Keratinocyte (primary cell): ENCODE results near the gene SERTM1.

Source experiments
- CTCF ChIP-seq, 3 experiments: IDR thresholded peaks in 1 of 3; conservative IDR thresholded peaks in 1 of 3; optimal IDR thresholded peaks in 1 of 3; 2 replicates in 2 of 3; 3 replicates in 1 of 3; pipeline versions ENCODE3 to v1.5.1; 2011; ENCODE audit warnings: low read length in 3 of 3, mild to moderate bottlenecking in 3 of 3, moderate library complexity in 2 of 3, control low read depth in 1 of 3, inconsistent platforms in 1 of 3; ENCODE audit not compliant: insufficient read depth in 2 of 3; ENCODE audit errors: extremely low read depth in 1 of 3
- EZH2 ChIP-seq: IDR thresholded peaks from one replicate; pipeline ENCODE4 v1.6.1; 2012; ENCODE audit warnings: inconsistent platforms, mild to moderate bottlenecking, low read length, moderate library complexity

- TF ChIP-seq CTCF (optimal IDR thresholded peaks at IDR 0.05 in 1 of 3, IDR thresholded peaks at IDR 0.05 in 1 of 3, conservative IDR thresholded peaks at IDR 0.05 in 1 of 3; ENCODE audit: extremely low read depth in 1 of 3, insufficient read depth in 2 of 3, low read length in 3 of 3) = no peak
- no peak for TF ChIP-seq EZH2
These were observed 42.0 kb downstream of the SERTM1 start for GRCh38 chr13:36715841-36716240.
